Body of pancreas (tissue), 4 donors: Measurements from ENCODE around the gene AK1. TPM values are rescaled to one million over a fixed set of nuclear protein-coding genes. Genes with fewer than 3 reads are reported as not detected.

Experiments used
- ATAC-seq: fragments of 150-250 bp; one replicate; pipeline ENCODE4 v1.9.1; 2016
- DNase-seq, 4 donors: peaks; one replicate each; pipeline ENCODE4 v3.0.0-alpha.2; 2019
- H3K27ac ChIP-seq, 4 donors: fragments of 200-600 bp; sonication (generic); 1 replicate in 3 of 4; 2 replicates in 1 of 4; pipeline versions ENCODE4 v1.5.1 to v1.6.1; 2016 to 2019; ENCODE audit warnings: mild to moderate bottlenecking in 1 of 4, mixed read lengths in 1 of 4, moderate library complexity in 1 of 4
- H3K27me3 ChIP-seq, 2 donors: fragments of 200-600 bp; sonication (generic); one replicate each; pipeline ENCODE4 v1.6.0; 2016; ENCODE audit warnings: mild to moderate bottlenecking in 1 of 2
- H3K36me3 ChIP-seq, 2 donors: fragments of 200-600 bp; sonication (generic); replicated peaks in 1 of 2; 2 replicates each; pipeline ENCODE4 v1.5.1; 2016; ENCODE audit warnings: low read depth in 2 of 2; ENCODE audit not compliant: insufficient read depth in 1 of 2
- H3K4me1 ChIP-seq: fragments of 200-600 bp; sonication (generic); one replicate; pipeline ENCODE4 v1.6.0; 2016
- H3K4me3 ChIP-seq, 2 donors: fragments of 200-600 bp; sonication (generic); 1 replicate in 1 of 2; 2 replicates in 1 of 2; pipeline ENCODE4 v1.5.1; 2016 to 2019
- H3K9me3 ChIP-seq, 3 donors: fragments of 200-600 bp; sonication (generic); 1 replicate in 2 of 3; 2 replicates in 1 of 3; pipeline ENCODE4 v1.5.1; 2016
- CTCF ChIP-seq, 7 experiments: fragments of 450-650 bp in 4 of 7; fragments of 200-600 bp in 3 of 7; sonication (generic) in 3 of 7; IDR thresholded peaks; one replicate each; pipeline ENCODE4 v1.5.1; 2016 to 2019; ENCODE audit warnings: antibody characterized with exemption in 7 of 7
- POLR2A ChIP-seq, 3 donors: fragments of 450-650 bp; IDR thresholded peaks; one replicate each; pipeline ENCODE4 v1.6.1; 2016; ENCODE audit warnings: antibody characterized with exemption in 3 of 3, mild to moderate bottlenecking in 2 of 3
- WGBS, 2 donors: methylation state at CpG; one replicate each; pipeline ENCODE4 v1.1.5; 2017; 5-methylcytosine and 5-hydroxymethylcytosine counted together
- intact Hi-C: fragments of 100-400 bp; cut with DNase I; formaldehyde crosslinking; loops from one replicate; pipeline ENCODE4 v1.15.1; 2023
- total RNA-seq, 2 donors: library from RNA; depleted of rRNA; stranded (reverse); fragments of >200 nt; gene quantifications; one replicate each; pipeline ENCODE4 v1.1.0, GENCODE V29; 2016

The AK1 gene
- total RNA-seq, 2 donors from 2014 or later: 8.8 to 23.7 TPM

GRCh38 chr9:127896395-127897192, 19.1 kb upstream of the AK1 start:
- no peak for DNase-seq
- ATAC-seq: no peak
- no peaks in the 10 kb centered on the region for H3K27me3 ChIP-seq
- H3K36me3 ChIP-seq: peaks cover 16 to 23% of the 10 kb centered on the region in 2 donors
- peaks cover 34% of the 10 kb centered on the region for H3K4me1 ChIP-seq
- H3K27ac ChIP-seq: peak overlapping the region; percentile 22 to 89 (median 78)
- TF ChIP-seq POLR2A (IDR thresholded peaks at IDR 0.05) (no peak), CTCF (IDR thresholded peaks at IDR 0.05) (no peak)
- WGBS, 2 donors: 65 to 70% methylated on average over 11 to 15 of the region's 16 CpGs
- H3K4me3 ChIP-seq: no peak overlapping the region
- intact Hi-C loops: no loop called here
- H3K9me3 ChIP-seq: peaks cover 0 to 15% (median 0%) of the 10 kb centered on the region in 3 donors

DNA sequence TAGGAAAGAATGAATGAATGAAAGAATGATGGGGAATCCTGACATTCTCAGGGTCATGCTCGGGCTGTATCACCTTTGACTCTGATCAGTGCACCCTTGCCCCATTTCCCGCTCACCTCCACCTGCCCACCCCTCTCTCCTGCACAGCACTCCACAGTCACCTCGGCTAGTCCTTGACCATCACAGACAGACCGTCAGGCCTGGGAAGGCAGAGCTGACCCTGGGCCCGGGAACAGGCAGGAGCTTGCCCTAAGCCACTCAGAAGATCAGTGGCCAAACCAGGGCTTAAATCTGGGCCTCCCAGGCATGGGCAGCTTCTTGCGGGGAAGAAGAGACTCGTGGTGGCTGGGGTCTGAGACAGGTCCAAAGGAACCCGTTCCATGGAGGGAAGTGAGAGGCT, 18.3 kb upstream of the AK1 start:
- H3K9me3 ChIP-seq: peaks cover 0 to 15% (median 0%) of the 10 kb centered on the region in 3 donors
- peaks cover 16 to 25% of the 10 kb centered on the region in 2 donors for H3K36me3 ChIP-seq
- no peak overlapping the region for H3K27ac ChIP-seq
- intact Hi-C loops: no loop called here
- no peak overlapping the region for H3K4me3 ChIP-seq
- no peak for TF ChIP-seq CTCF (IDR thresholded peaks at IDR 0.05)
- TF ChIP-seq POLR2A (IDR thresholded peaks at IDR 0.05): no peak
- ATAC-seq (no peak), DNase-seq (no peak)
- WGBS, 2 donors: 92 to 97% methylated on average over 8 of the region's 8 CpGs
- no peaks in the 10 kb centered on the region for H3K27me3 ChIP-seq
- peaks cover 29% of the 10 kb centered on the region for H3K4me1 ChIP-seq

GRCh38 chr9:127893392-127893791, 15.9 kb upstream of the AK1 start:
- peaks cover 20% of the 10 kb centered on the region for H3K4me1 ChIP-seq
- no peak overlapping the region for H3K27ac ChIP-seq
- 94 to 96% methylated on average over 4 of the region's 4 CpGs for WGBS, 2 donors
- TF ChIP-seq CTCF (IDR thresholded peaks at IDR 0.05) (no peak), POLR2A (IDR thresholded peaks at IDR 0.05) (no peak)
- peaks cover 0 to 15% (median 0%) of the 10 kb centered on the region in 3 donors for H3K9me3 ChIP-seq
- H3K27me3 ChIP-seq: no peaks in the 10 kb centered on the region
- no peak for ATAC-seq
- DNase-seq: no peak
- intact Hi-C loops: no loop called here
- no peak overlapping the region for H3K4me3 ChIP-seq
- peaks cover 21 to 28% of the 10 kb centered on the region in 2 donors for H3K36me3 ChIP-seq

- TF ChIP-seq POLR2A (IDR thresholded peaks at IDR 0.05): no peak
- TF ChIP-seq CTCF (IDR thresholded peaks at IDR 0.05): no peak
- ATAC-seq (no peak), DNase-seq (no peak)
- no peak overlapping the region for H3K4me3 ChIP-seq
- peaks cover 0 to 15% (median 0%) of the 10 kb centered on the region in 3 donors for H3K9me3 ChIP-seq
- peaks cover 21 to 28% of the 10 kb centered on the region in 2 donors for H3K36me3 ChIP-seq
- H3K4me1 ChIP-seq: peaks cover 18% of the 10 kb centered on the region
- intact Hi-C loops: no loop called here
- H3K27me3 ChIP-seq: no peaks in the 10 kb centered on the region
- 93 to 95% methylated on average over 6 of the region's 6 CpGs for WGBS, 2 donors
- H3K27ac ChIP-seq: no peak overlapping the region
Observed at GRCh38 chr9:127892831-127893230, 15.4 kb upstream of the AK1 start.
